OCI-LY7 (cell line): ENCODE results near the gene LATS2.

ENCODE experiments used
- CTCF ChIP-seq: fragments of 200-600 bp; sonication (generic); conservative IDR thresholded peaks from 2 replicates; pipeline ENCODE4 v1.5.1; 2014; ENCODE audit warnings: mild to moderate bottlenecking, antibody characterized with exemption, low read length, moderate library complexity, mixed read lengths
- EZH2phosphoT487 ChIP-seq: fragments of 200-600 bp; sonication (generic); IDR thresholded peaks from 2 replicates; pipeline ENCODE4 v1.6.1; 2018; ENCODE audit warnings: low read depth, borderline replicate concordance, mild to moderate bottlenecking, mixed run types, antibody characterized with exemption, low read length, moderate library complexity, mixed read lengths

GRCh38 chr13:20977394-20977793 is 84.0 kb downstream of the LATS2 start:
- TF ChIP-seq CTCF: no peak
- no peak for TF ChIP-seq EZH2phosphoT487
